ENCODE data around the gene GSN. TPM values are rescaled to one million over a fixed set of nuclear protein-coding genes. Genes with fewer than 3 reads are reported as not detected.

The GSN gene
- total RNA-seq, 1 donor from 2014 or later, result 80.0 TPM

DNA sequence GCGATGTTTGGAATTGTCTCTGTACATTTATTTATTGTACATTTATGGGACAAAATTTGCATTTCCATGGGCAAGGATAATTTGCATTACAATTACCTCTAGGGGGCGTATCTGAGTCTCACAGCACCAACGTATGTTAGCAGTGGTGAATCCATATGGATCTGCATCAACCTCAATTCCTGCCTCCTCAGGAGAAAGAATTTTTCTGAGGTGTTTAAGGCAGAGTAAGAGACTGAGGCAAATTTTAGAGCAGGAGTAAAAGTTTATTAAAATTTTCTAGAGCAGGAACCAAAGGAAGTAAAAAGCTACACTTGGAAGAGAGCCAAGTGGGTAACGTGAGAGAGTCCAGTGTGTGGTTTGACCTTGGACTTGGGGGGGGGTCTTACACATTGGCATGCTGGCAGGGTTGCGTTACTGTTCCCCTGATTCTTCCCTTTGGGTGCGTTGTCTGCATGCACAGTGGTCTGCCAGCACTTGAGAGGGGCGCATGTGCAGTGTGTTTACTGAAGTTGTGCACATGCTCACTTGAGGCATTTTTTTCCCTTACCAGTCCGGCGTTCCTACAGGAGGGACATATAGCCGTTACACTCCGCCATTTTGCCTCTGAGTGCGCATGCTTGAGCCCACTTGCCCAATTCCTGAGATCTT, 45.3 kb upstream of the GSN start:
- Mint-ChIP-seq H3K27me3 (no peaks in the 10 kb centered on the region), H3K9me3 (no peaks in the 10 kb centered on the region), H3K4me1 (ENCODE audit: unreplicated experiment) (no peaks in the 10 kb centered on the region), H3K27ac (no peak overlapping the region), H3K4me3 (no peak overlapping the region), H3K36me3 (no peaks in the 10 kb centered on the region)
- TF ChIP-seq, protein P1, sequence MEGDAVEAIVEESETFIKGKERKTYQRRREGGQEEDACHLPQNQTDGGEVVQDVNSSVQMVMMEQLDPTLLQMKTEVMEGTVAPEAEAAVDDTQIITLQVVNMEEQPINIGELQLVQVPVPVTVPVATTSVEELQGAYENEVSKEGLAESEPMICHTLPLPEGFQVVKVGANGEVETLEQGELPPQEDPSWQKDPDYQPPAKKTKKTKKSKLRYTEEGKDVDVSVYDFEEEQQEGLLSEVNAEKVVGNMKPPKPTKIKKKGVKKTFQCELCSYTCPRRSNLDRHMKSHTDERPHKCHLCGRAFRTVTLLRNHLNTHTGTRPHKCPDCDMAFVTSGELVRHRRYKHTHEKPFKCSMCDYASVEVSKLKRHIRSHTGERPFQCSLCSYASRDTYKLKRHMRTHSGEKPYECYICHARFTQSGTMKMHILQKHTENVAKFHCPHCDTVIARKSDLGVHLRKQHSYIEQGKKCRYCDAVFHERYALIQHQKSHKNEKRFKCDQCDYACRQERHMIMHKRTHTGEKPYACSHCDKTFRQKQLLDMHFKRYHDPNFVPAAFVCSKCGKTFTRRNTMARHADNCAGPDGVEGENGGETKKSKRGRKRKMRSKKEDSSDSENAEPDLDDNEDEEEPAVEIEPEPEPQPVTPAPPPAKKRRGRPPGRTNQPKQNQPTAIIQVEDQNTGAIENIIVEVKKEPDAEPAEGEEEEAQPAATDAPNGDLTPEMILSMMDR (conservative IDR thresholded peaks at IDR 0.05), result peak; percentile 80
- no peak for DNase-seq (ENCODE audit: extremely low spot score, unreplicated experiment)

DNA sequence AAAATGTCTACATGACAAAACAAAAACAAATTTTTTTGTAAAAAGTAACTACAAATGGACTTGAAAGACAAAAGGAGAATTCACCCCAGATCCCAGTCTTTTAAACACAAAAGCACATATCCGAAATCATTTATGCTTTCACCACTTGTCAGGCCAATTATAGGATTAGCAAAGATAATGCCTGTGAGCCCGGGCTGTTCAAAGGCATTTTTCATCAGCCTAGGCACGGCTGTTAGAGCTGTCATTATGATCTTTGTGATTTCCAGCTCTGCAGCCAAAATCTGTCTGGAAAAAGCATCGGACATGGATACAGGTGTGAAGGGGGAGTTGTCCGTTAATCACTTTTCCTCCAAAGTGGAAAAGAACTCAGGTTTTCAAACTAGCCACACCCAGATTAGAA, 42.7 kb upstream of the GSN start:
- H3K27me3 Mint-ChIP-seq, result no peaks in the 10 kb centered on the region
- H3K4me1 Mint-ChIP-seq (ENCODE audit: unreplicated experiment), result no peaks in the 10 kb centered on the region
- H3K4me3 Mint-ChIP-seq, result no peak overlapping the region
- no peak for DNase-seq (ENCODE audit: extremely low spot score, unreplicated experiment)
- no peak overlapping the region for H3K27ac Mint-ChIP-seq
- no peaks in the 10 kb centered on the region for H3K9me3 Mint-ChIP-seq
- TF ChIP-seq, protein P1 (conservative IDR thresholded peaks at IDR 0.05), result no peak
- no peaks in the 10 kb centered on the region for H3K36me3 Mint-ChIP-seq

DNA sequence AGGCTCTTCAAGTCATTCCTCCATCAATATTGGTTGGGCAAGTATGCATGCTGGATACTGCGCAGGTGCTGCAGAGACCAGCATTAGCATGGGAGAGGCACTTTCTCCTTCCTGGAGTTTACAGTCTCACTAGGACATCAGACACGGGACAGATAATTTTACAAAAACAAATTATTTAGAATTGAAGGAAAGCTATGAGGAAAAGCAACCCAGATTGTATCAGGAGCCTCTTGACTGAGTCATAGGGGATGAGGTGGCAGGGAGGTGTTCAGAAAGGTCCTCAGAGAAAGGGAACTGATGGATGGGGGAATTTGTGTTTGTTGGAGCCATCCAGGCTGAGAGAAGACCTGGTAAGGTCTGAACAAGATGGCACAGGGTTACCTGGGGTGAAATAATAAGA, 41.8 kb upstream of the GSN start:
- no peaks in the 10 kb centered on the region for H3K27me3 Mint-ChIP-seq
- H3K4me3 Mint-ChIP-seq, result no peak overlapping the region
- H3K27ac Mint-ChIP-seq, result no peak overlapping the region
- DNase-seq (ENCODE audit: extremely low spot score, unreplicated experiment), result no peak
- H3K4me1 Mint-ChIP-seq (ENCODE audit: unreplicated experiment), result no peaks in the 10 kb centered on the region
- no peaks in the 10 kb centered on the region for H3K9me3 Mint-ChIP-seq
- TF ChIP-seq, protein P1 (conservative IDR thresholded peaks at IDR 0.05), result no peak
- no peaks in the 10 kb centered on the region for H3K36me3 Mint-ChIP-seq

DNA sequence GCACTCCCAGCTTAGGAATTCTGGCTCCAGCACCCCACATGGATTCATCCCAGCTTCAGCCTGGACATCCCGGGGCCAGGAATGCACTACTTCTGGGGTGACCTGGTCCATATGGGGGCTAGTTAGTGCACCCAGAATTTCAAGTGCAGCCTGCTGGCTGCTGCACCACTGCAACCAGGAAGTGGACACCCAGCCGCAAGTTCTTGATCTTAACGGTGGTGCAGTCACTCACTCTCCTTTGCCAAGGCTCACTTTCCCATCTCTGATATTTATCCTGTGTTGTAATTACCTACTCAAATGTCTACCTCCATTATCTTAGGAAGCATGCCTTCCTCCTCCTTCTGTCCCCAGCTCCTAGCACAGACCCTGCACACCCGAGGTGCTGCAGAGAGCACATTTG, 40.1 kb upstream of the GSN start:
- Mint-ChIP-seq H3K4me3 (no peak overlapping the region), H3K4me1 (ENCODE audit: unreplicated experiment) (no peaks in the 10 kb centered on the region), H3K27me3 (no peaks in the 10 kb centered on the region), H3K36me3 (no peaks in the 10 kb centered on the region), H3K9me3 (no peaks in the 10 kb centered on the region), H3K27ac (no peak overlapping the region)
- DNase-seq (ENCODE audit: extremely low spot score, unreplicated experiment), result no peak
- TF ChIP-seq, protein P1 (conservative IDR thresholded peaks at IDR 0.05), result no peak

- TF ChIP-seq, protein P1 (conservative IDR thresholded peaks at IDR 0.05), result no peak
- Mint-ChIP-seq H3K9me3 (no peaks in the 10 kb centered on the region), H3K4me1 (ENCODE audit: unreplicated experiment) (peaks cover 7% of the 10 kb centered on the region), H3K27ac (no peak overlapping the region), H3K4me3 (no peak overlapping the region), H3K27me3 (no peaks in the 10 kb centered on the region), H3K36me3 (no peaks in the 10 kb centered on the region)
- no peak for DNase-seq (ENCODE audit: extremely low spot score, unreplicated experiment)
These were observed 37.7 kb upstream of the GSN start for GRCh38 chr9:121230256-121230655.

DNA sequence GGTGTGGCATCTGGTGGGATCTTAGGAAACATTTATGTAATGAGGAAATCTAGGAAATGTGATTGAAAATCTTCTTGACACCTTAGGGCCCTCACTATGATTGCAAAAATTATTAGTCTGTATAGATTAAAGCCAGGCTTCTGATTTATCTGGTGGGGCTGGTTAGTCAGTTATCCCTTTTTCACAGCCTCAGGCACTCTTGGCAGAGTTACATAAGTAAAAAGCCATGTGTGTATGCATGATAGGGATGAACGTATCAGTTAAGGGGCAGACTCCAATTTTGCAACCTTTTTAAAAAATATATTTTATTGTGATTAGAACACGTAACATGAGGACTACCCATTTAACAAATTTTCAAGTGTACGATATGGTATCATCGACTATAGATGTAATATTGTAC, 35.7 kb upstream of the GSN start:
- TF ChIP-seq, protein P1 (conservative IDR thresholded peaks at IDR 0.05), result no peak
- peaks cover 7% of the 10 kb centered on the region for H3K4me1 Mint-ChIP-seq (ENCODE audit: unreplicated experiment)
- no peak overlapping the region for H3K27ac Mint-ChIP-seq
- no peaks in the 10 kb centered on the region for H3K27me3 Mint-ChIP-seq
- no peaks in the 10 kb centered on the region for H3K9me3 Mint-ChIP-seq
- DNase-seq (ENCODE audit: extremely low spot score, unreplicated experiment), result no peak
- no peak overlapping the region for H3K4me3 Mint-ChIP-seq
- H3K36me3 Mint-ChIP-seq, result no peaks in the 10 kb centered on the region

Data from type B pancreatic cell (in vitro differentiated cells).